Activated CD4-positive, CD25-positive, alpha-beta regulatory T cell treated with anti-CD3 and anti-CD28 coated beads, Interleukin-2, amount 50 U/mL, for 72 hours (primary cell): ENCODE data around the gene ZFP69B.
A peak's percentile ranks its signal among the peaks of the same experiment; 100 is the strongest.

Experiments used
- DNase-seq: peaks from one replicate; pipeline ENCODE4 v3.0.0; 2021

The ZFP69B gene

GRCh38 chr1:40449684-40450494 lies at the start of gene ZFP69B:
Gene ZFP69B (plus strand): TSS chr1:40450476. CDS start chr1:40450962, 486 bp downstream.
- peak; percentile 92 for DNase-seq

- DNase-seq: no peak
These were observed 48.6 kb upstream of the ZFP69B start for GRCh38 chr1:40401473-40402201.

- no peak for DNase-seq
These were observed 45.4 kb upstream of the ZFP69B start for GRCh38 chr1:40404670-40405462.

- DNase-seq: no peak
These were observed 44.5 kb upstream of the ZFP69B start for GRCh38 chr1:40405812-40406211.

- no peak for DNase-seq
These were observed 42.8 kb upstream of the ZFP69B start for GRCh38 chr1:40407453-40407852.

GRCh38 chr1:40409467-40409866 lies 40.8 kb upstream of the ZFP69B start:
- no peak for DNase-seq

GRCh38 chr1:40411294-40411693 lies 39.0 kb upstream of the ZFP69B start:
- DNase-seq: no peak

- no peak for DNase-seq
These were observed 38.4 kb upstream of the ZFP69B start for GRCh38 chr1:40411843-40412242.

- no peak for DNase-seq
These were observed 36.6 kb upstream of the ZFP69B start for GRCh38 chr1:40413527-40414252.

- DNase-seq: no peak
These were observed 35.9 kb upstream of the ZFP69B start for GRCh38 chr1:40414331-40414730.

- no peak for DNase-seq
These were observed 33.6 kb upstream of the ZFP69B start for GRCh38 chr1:40416709-40417108.

- no peak for DNase-seq
These were observed 28.6 kb upstream of the ZFP69B start for GRCh38 chr1:40421431-40422384.

- no peak for DNase-seq
These were observed 27.5 kb upstream of the ZFP69B start for GRCh38 chr1:40422630-40423263.

- DNase-seq: no peak
These were observed 27.0 kb upstream of the ZFP69B start for GRCh38 chr1:40423264-40423642.

- no peak for DNase-seq
These were observed 26.2 kb upstream of the ZFP69B start for GRCh38 chr1:40423951-40424618.

GRCh38 chr1:40425198-40425597 lies 25.1 kb upstream of the ZFP69B start:
- no peak for DNase-seq

GRCh38 chr1:40431385-40431784 lies 18.9 kb upstream of the ZFP69B start:
- DNase-seq: no peak

- DNase-seq: no peak
These were observed 17.5 kb upstream of the ZFP69B start for GRCh38 chr1:40432644-40433390.

- DNase-seq: no peak
These were observed 14.8 kb upstream of the ZFP69B start for GRCh38 chr1:40435471-40435870.

GRCh38 chr1:40435876-40436275 lies 14.4 kb upstream of the ZFP69B start:
- DNase-seq: no peak
